Panc1 (cell line): ENCODE data around the gene JMJD4. TPM values are rescaled to one million over a fixed set of nuclear protein-coding genes. Genes with fewer than 3 reads are reported as not detected.

Experiments used
- ATAC-seq: fragments of 200-7000 bp; cut with Tn5 transposase; 2 replicates; pipeline ENCODE4 v1.9.1; 2020; ENCODE audit warnings: mild to moderate bottlenecking, moderate library complexity
- BruUV-seq: library from RNA; stranded (reverse); fragments of 400-500 nt; replicated peaks from 2 replicates; lab custom pipeline; 2021; lab: Mats Ljungman, UMichigan
- CTCF ChIA-PET: fragments of 300-600 bp; sonication (Branson Sonifier 250); formaldehyde crosslinking; loops from one replicate; lab custom pipeline; 2022; ENCODE audit warnings: antibody characterized with exemption; lab: Charles Lee
- POLR2A ChIA-PET: fragments of 300-600 bp; sonication (Branson Sonifier 250); formaldehyde crosslinking; loops from one replicate; lab custom pipeline; 2022; ENCODE audit warnings: antibody characterized with exemption; lab: Charles Lee
- DNase-seq: peaks from one replicate; pipeline ENCODE4 v3.0.0-alpha.2; 2010; ENCODE audit warnings: low read depth, low spot score
- H3K27ac ChIP-seq: 2 replicates; pipeline ENCODE4 v1.5.1; 2011; ENCODE audit warnings: mild to moderate bottlenecking, low read length, inconsistent platforms
- H3K27me3 ChIP-seq: fragments of 200-500 bp; sonication (Bioruptor generic); 2 replicates; pipeline ENCODE4 v1.6.0; 2014; ENCODE audit warnings: low read length, inconsistent platforms; ENCODE audit not compliant: control insufficient read depth, insufficient read depth
- H3K36me3 ChIP-seq: fragments of 200-500 bp; sonication (Bioruptor generic); 2 replicates; pipeline ENCODE4 v1.5.1; 2014; ENCODE audit warnings: inconsistent platforms, mild to moderate bottlenecking, low read length, moderate library complexity; ENCODE audit not compliant: control insufficient read depth, insufficient read depth
- H3K4me1 ChIP-seq: 2 replicates; pipeline ENCODE4 v1.5.1; 2011; ENCODE audit warnings: inconsistent platforms, mild to moderate bottlenecking, low read length, moderate library complexity; ENCODE audit not compliant: control insufficient read depth, insufficient read depth
- H3K4me3 ChIP-seq, 2 experiments: 2 replicates each; pipeline ENCODE4 v1.5.1; 2011 to 2012; ENCODE audit warnings: low read depth in 2 of 2, low read length in 2 of 2, mild to moderate bottlenecking in 2 of 2, inconsistent platforms in 1 of 2, moderate library complexity in 1 of 2
- H3K9me3 ChIP-seq: fragments of 200-500 bp; sonication (Bioruptor generic); 2 replicates; pipeline ENCODE4 v1.5.1; 2014; ENCODE audit warnings: low read depth, mild to moderate bottlenecking, inconsistent platforms, low read length, moderate library complexity; ENCODE audit not compliant: control insufficient read depth, insufficient read depth
- CTCF ChIP-seq: fragments of 450-650 bp; IDR thresholded peaks from 2 replicates; pipeline ENCODE4 v1.5.1; 2017; ENCODE audit warnings: mild to moderate bottlenecking
- POLR2AphosphoS5 ChIP-seq: IDR thresholded peaks from 2 replicates; pipeline ENCODE4 v1.6.1; 2012; ENCODE audit warnings: mild to moderate bottlenecking, low read depth, low read length, moderate library complexity
- REST ChIP-seq, 2 experiments: IDR thresholded peaks; 2 replicates each; pipeline ENCODE4 v1.6.1; 2011 to 2012; ENCODE audit warnings: low read depth in 2 of 2, control low read depth in 1 of 2, low read length in 1 of 2, mild to moderate bottlenecking in 1 of 2, moderate library complexity in 1 of 2; ENCODE audit not compliant: insufficient read depth in 1 of 2
- SIN3A ChIP-seq: IDR thresholded peaks from 2 replicates; pipeline ENCODE4 v1.6.1; 2012; ENCODE audit warnings: low read depth, mild to moderate bottlenecking, low read length, moderate library complexity, borderline replicate concordance; ENCODE audit not compliant: insufficient read depth
- TCF7L2 ChIP-seq: IDR thresholded peaks from 2 replicates; pipeline ENCODE4 v1.6.1; 2011; ENCODE audit warnings: mild to moderate bottlenecking, low read depth, low read length, inconsistent platforms
- in situ Hi-C: cut with HindIII; loops from 2 replicates; pipeline ENCODE4 v1.10.0; 2016; ENCODE audit warnings: low sequenced_read_pairs, low pct_unique_long_range_greater_than_20kb
- intact Hi-C: fragments of 100-400 bp; cut with micrococcal nuclease; formaldehyde crosslinking; loops from one replicate; pipeline ENCODE4 v1.10.0; 2022; ENCODE audit not compliant: unreplicated experiment
- total RNA-seq: library from RNA; stranded (reverse); gene quantifications from one replicate; pipeline ENCODE4 v1.2.1, GENCODE V29; 2021; ENCODE audit not compliant: unreplicated experiment

Gene JMJD4
- total RNA-seq, 1 experiment from 2014 or later: 27.7 TPM

GRCh38 chr1:227770812-227771211, 35.7 kb upstream of the JMJD4 start:
- peaks cover 28% of the 10 kb centered on the region for H3K4me1 ChIP-seq
- DNase-seq (no peak), ATAC-seq (no peak)
- TF ChIP-seq REST (IDR thresholded peaks at IDR 0.05; ENCODE audit: insufficient read depth in 1 of 2, low read depth in 2 of 2, low read length in 1 of 2) (no peak), CTCF (no peak), POLR2AphosphoS5 (no peak), SIN3A (no peak), TCF7L2 (no peak)
- intact Hi-C loops: no loop called here
- BruUV-seq: no TSS peak
- ChIA-PET POLR2A (no interaction called here), CTCF (no interaction called here)
- in situ Hi-C loops: no loop called here
- H3K27ac ChIP-seq: no peak overlapping the region
- H3K9me3 ChIP-seq: no peaks in the 10 kb centered on the region
- H3K4me3 ChIP-seq: no peak overlapping the region
- no peaks in the 10 kb centered on the region for H3K27me3 ChIP-seq
- H3K36me3 ChIP-seq: peaks cover 2% of the 10 kb centered on the region; the same call in 1 of the 2 replicates

GRCh38 chr1:227769936-227770494, 34.9 kb upstream of the JMJD4 start:
- Histone ChIP-seq H3K4me1 (peaks cover 36% of the 10 kb centered on the region), H3K27ac (0 out of 2 replicates have a peak overlapping the region, but pooled peaks have one; percentile 17), H3K4me3 (no peak overlapping the region), H3K36me3 (peaks cover 2% of the 10 kb centered on the region; the same call in 1 of the 2 replicates), H3K9me3 (no peaks in the 10 kb centered on the region), H3K27me3 (no peaks in the 10 kb centered on the region)
- POLR2A ChIA-PET: no interaction called here
- TF ChIP-seq REST (IDR thresholded peaks at IDR 0.05; ENCODE audit: insufficient read depth in 1 of 2, low read depth in 2 of 2, low read length in 1 of 2) (no peak), CTCF (no peak), POLR2AphosphoS5 (no peak), TCF7L2 (no peak), SIN3A (no peak)
- BruUV-seq: no TSS peak
- CTCF ChIA-PET: no interaction called here
- intact Hi-C loops (no loop called here), in situ Hi-C loops (no loop called here)
- ATAC-seq: no peak
- no peak for DNase-seq
